ENCODE measurements around the gene ADAMTS9. TPM values are rescaled to one million over a fixed set of nuclear protein-coding genes. Genes with fewer than 3 reads are reported as not detected.

Gene ADAMTS9
- total and polyA plus RNA-seq, 11 donors, result 11.3 to 74.4 (median 18.8) TPM

DNA sequence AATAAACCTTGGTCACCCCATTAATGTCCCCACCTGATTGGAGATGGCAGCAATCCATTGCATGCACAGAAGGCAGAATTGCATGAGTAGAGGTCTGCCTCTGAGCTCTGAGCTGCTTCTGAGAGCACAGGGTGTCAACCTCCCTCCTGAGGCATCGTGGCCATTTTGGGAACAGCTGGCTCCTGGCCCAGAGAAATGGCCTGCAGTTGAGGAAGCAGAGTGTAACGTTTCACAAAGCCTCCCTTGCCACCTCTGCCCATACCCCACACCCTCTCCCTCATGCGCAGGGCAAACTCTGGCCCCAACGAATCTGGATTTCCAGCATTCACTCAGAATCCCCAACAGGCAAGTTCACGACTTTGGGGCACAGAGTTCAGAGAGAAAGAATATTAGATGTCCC is 198.9 kb downstream of the ADAMTS9 start:
- Histone ChIP-seq H3K4me1 (peaks cover 0 to 14% (median 1%) of the 10 kb centered on the region in 12 donors), H3K36me3 (no peaks in the 10 kb centered on the region), H3K9me3 (no peaks in the 10 kb centered on the region), H3K4me3 (peak overlapping the region in 2 of 12 donors; percentile 15 to 20), H3K27ac (no peak overlapping the region), H3K27me3 (peaks cover 0 to 29% (median 0%) of the 10 kb centered on the region in 9 donors)
- TF ChIP-seq, protein P1, sequence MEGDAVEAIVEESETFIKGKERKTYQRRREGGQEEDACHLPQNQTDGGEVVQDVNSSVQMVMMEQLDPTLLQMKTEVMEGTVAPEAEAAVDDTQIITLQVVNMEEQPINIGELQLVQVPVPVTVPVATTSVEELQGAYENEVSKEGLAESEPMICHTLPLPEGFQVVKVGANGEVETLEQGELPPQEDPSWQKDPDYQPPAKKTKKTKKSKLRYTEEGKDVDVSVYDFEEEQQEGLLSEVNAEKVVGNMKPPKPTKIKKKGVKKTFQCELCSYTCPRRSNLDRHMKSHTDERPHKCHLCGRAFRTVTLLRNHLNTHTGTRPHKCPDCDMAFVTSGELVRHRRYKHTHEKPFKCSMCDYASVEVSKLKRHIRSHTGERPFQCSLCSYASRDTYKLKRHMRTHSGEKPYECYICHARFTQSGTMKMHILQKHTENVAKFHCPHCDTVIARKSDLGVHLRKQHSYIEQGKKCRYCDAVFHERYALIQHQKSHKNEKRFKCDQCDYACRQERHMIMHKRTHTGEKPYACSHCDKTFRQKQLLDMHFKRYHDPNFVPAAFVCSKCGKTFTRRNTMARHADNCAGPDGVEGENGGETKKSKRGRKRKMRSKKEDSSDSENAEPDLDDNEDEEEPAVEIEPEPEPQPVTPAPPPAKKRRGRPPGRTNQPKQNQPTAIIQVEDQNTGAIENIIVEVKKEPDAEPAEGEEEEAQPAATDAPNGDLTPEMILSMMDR (IDR thresholded peaks at IDR 0.05), result no peak
- no peak for TF ChIP-seq POLR2A (IDR thresholded peaks at IDR 0.05)
- 24 to 30% (median 26%) methylated on average over 5 of the region's 5 CpGs for WGBS, 4 donors
- no peak for DNase-seq
- ATAC-seq, result peak in 1 of 4 donors; percentile 31
- intact Hi-C loops (cut with DNase I), result loop anchor here in 5 of 10 donors (5.0 to 10.0 kb wide), 4 partner anchors 84 to 1134 kb away; no protein-coding TSS in a partner anchor

DNA sequence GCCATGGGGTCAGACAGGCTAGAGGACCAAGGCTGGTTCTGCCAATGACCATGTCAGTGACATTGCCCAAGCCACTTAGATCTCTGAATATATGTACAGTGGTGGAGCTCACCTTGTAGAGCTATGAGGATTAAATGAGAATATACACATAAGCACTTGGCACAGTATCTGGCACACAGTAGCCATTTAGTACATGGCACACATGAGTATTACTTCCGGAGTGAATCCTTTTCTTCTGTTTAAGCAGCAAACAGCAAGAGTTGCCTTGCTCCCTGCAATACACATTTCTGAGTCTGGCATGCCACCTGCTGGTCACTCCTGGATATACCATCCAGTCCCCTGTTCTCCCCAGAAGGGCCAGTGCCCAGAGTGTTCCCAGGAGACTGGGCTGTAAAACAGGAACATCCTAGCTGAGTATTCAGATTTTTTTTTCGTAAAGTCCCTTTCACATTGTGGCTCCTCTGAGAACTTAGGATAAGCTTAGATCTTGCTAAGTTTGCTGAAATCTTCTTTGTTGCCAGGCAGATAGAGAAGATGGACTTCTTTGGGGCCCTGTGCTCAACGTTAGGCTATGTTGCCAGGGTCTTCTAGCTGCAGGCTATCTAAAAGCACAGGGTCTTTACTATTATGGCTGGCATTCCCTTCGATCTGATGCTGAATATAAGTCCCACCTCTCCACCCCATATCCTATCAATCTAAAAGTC is 203.4 kb downstream of the ADAMTS9 start:
- intact Hi-C loops (cut with DNase I), result loop anchor here in 9 of 10 donors (1.0 to 10.0 kb wide), 8 partner anchors 80 to 1130 kb away; no protein-coding TSS in a partner anchor
- Histone ChIP-seq H3K27ac (no peak overlapping the region), H3K27me3 (peaks cover 0 to 2% (median 0%) of the 10 kb centered on the region in 9 donors), H3K36me3 (no peaks in the 10 kb centered on the region), H3K9me3 (no peaks in the 10 kb centered on the region), H3K4me3 (no peak overlapping the region), H3K4me1 (peaks cover 0 to 13% (median 1%) of the 10 kb centered on the region in 12 donors)
- ATAC-seq (peak; percentile 83 to 94 (median 94)), DNase-seq (peak; percentile 67 to 82 (median 70))
- WGBS, 4 donors, result 17 to 22% (median 19%) methylated on average over 4 of the region's 4 CpGs
- TF ChIP-seq, protein P1 (IDR thresholded peaks at IDR 0.05), result peak; percentile 76 to 95 (median 88)
- no peak for TF ChIP-seq POLR2A (IDR thresholded peaks at IDR 0.05)

DNA sequence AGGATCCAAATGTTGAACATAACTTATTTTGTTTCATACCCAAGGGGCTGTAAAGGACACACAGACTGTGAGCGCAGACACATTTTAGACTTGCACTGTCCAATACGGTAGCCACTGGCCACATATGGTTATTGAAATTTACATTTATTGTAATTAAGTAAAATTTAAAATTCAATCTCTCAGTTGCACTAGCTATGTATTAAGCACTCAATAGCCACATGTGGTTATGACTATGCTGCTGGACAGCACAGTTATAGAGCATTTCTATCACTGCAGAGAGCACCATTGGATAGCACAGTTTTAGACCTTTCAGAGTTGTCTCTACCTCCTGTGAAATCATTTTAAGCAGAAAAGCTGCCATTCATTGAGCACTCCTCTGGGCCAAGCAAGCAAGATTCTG is 204.3 kb downstream of the ADAMTS9 start:
- no peak for TF ChIP-seq POLR2A (IDR thresholded peaks at IDR 0.05)
- TF ChIP-seq, protein P1 (IDR thresholded peaks at IDR 0.05), result no peak
- 90 to 95% (median 92%) methylated on average over 2 of the region's 2 CpGs for WGBS, 4 donors

DNA sequence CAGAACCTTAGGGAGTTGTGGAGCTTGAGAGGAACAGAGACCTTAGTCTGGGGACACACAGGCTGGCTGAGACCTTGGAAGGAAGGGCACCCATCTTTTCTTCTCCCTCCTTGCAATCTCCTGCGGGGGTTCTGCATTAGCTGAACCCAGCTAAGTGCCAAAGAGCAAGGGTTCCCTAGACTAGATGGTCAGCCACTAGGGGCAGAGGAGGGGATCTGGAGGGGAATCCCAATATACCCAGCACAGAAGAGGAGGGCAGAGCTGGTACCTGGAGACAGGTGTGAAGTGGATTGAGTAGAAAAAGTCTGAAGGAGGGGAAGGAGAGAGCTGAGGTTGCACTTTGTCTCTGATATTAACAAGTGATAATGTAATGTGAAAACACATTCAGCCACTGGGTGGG is 212.8 kb downstream of the ADAMTS9 start:
- Histone ChIP-seq H3K4me3 (no peak overlapping the region), H3K27ac (no peak overlapping the region), H3K4me1 (no peaks in the 10 kb centered on the region), H3K9me3 (no peaks in the 10 kb centered on the region), H3K27me3 (peaks cover 0 to 10% (median 0%) of the 10 kb centered on the region in 9 donors), H3K36me3 (no peaks in the 10 kb centered on the region)
- 79 to 100% (median 98%) methylated on average over 1 of the region's 1 CpG for WGBS, 4 donors
- TF ChIP-seq POLR2A (IDR thresholded peaks at IDR 0.05), result no peak
- TF ChIP-seq, protein P1 (IDR thresholded peaks at IDR 0.05), result no peak
- ATAC-seq (no peak), DNase-seq (no peak)
- intact Hi-C loops (cut with DNase I), result no loop called here

More for the DNA sequence above, 204.3 kb downstream of the ADAMTS9 start:
- H3K4me3 ChIP-seq, result no peak overlapping the region
- intact Hi-C loops (cut with DNase I), result loop anchor here in 7 of 10 donors (2.0 to 10.0 kb wide), 6 partner anchors 79 to 1129 kb away; no protein-coding TSS in a partner anchor
- no peaks in the 10 kb centered on the region for H3K27me3 ChIP-seq
- no peaks in the 10 kb centered on the region for H3K9me3 ChIP-seq
- no peak overlapping the region for H3K27ac ChIP-seq
- H3K36me3 ChIP-seq, result no peaks in the 10 kb centered on the region
- H3K4me1 ChIP-seq, result peaks cover 0 to 7% (median 0%) of the 10 kb centered on the region in 12 donors
- ATAC-seq (no peak), DNase-seq (no peak)

All from heart left ventricle (tissue), 16 donors.